ENCODE measurements around the gene LTBP3.
A peak's percentile ranks its signal among the peaks of the same experiment; 100 is the strongest.

The LTBP3 gene

GRCh38 chr11:65590240-65590738 lies 32.1 kb upstream of the LTBP3 start:
- no peak overlapping the region for H3K27ac ChIP-seq
- H3K9me3 ChIP-seq (ENCODE audit: control insufficient read depth, low read length) = no peaks in the 10 kb centered on the region
- no peak for TF ChIP-seq CTCF (IDR thresholded peaks at IDR 0.05)
- H3K4me2 ChIP-seq (ENCODE audit: low read length) = no peak overlapping the region
- H3K79me2 ChIP-seq = no peaks in the 10 kb centered on the region
- H3K9ac ChIP-seq = no peak overlapping the region
- H3K4me3 ChIP-seq (ENCODE audit: low read depth, low read length) = no peak overlapping the region
- H3K4me1 ChIP-seq = no peaks in the 10 kb centered on the region
- H2AFZ ChIP-seq = no peak overlapping the region
- no peaks in the 10 kb centered on the region for H3K36me3 ChIP-seq (ENCODE audit: control insufficient read depth, insufficient read depth, low read length)
- H3K27me3 ChIP-seq (ENCODE audit: control insufficient read depth, insufficient read depth, low read length) = no peaks in the 10 kb centered on the region

- Histone ChIP-seq H3K4me2 (ENCODE audit: low read length) (no peak overlapping the region), H3K36me3 (ENCODE audit: control insufficient read depth, insufficient read depth, low read length) (no peaks in the 10 kb centered on the region), H3K4me3 (ENCODE audit: low read depth, low read length) (no peak overlapping the region), H3K9ac (no peak overlapping the region), H2AFZ (no peak overlapping the region), H3K27ac (no peak overlapping the region), H3K4me1 (no peaks in the 10 kb centered on the region), H3K9me3 (ENCODE audit: control insufficient read depth, low read length) (no peaks in the 10 kb centered on the region), H3K79me2 (no peaks in the 10 kb centered on the region), H3K27me3 (ENCODE audit: control insufficient read depth, insufficient read depth, low read length) (no peaks in the 10 kb centered on the region)
- no peak for TF ChIP-seq CTCF (IDR thresholded peaks at IDR 0.05)
These were observed 31.5 kb upstream of the LTBP3 start for GRCh38 chr11:65589444-65590239.

GRCh38 chr11:65588199-65589054 lies 30.3 kb upstream of the LTBP3 start:
- H3K4me1 ChIP-seq = no peaks in the 10 kb centered on the region
- H3K27me3 ChIP-seq (ENCODE audit: control insufficient read depth, insufficient read depth, low read length) = no peaks in the 10 kb centered on the region
- no peak overlapping the region for H3K4me3 ChIP-seq (ENCODE audit: low read depth, low read length)
- TF ChIP-seq CTCF (IDR thresholded peaks at IDR 0.05) = peak; percentile 47
- H3K36me3 ChIP-seq (ENCODE audit: control insufficient read depth, insufficient read depth, low read length) = no peaks in the 10 kb centered on the region
- H3K4me2 ChIP-seq (ENCODE audit: low read length) = no peak overlapping the region
- H3K9ac ChIP-seq = no peak overlapping the region
- H3K79me2 ChIP-seq = no peaks in the 10 kb centered on the region
- no peaks in the 10 kb centered on the region for H3K9me3 ChIP-seq (ENCODE audit: control insufficient read depth, low read length)
- H2AFZ ChIP-seq = no peak overlapping the region
- no peak overlapping the region for H3K27ac ChIP-seq

- Histone ChIP-seq H3K4me3 (ENCODE audit: low read depth, low read length) (no peak overlapping the region), H2AFZ (no peak overlapping the region), H3K79me2 (no peaks in the 10 kb centered on the region), H3K4me1 (no peaks in the 10 kb centered on the region), H3K9ac (no peak overlapping the region), H3K36me3 (ENCODE audit: control insufficient read depth, insufficient read depth, low read length) (no peaks in the 10 kb centered on the region), H3K27me3 (ENCODE audit: control insufficient read depth, insufficient read depth, low read length) (no peaks in the 10 kb centered on the region), H3K4me2 (ENCODE audit: low read length) (no peak overlapping the region), H3K27ac (no peak overlapping the region), H3K9me3 (ENCODE audit: control insufficient read depth, low read length) (no peaks in the 10 kb centered on the region)
- no peak for TF ChIP-seq CTCF (IDR thresholded peaks at IDR 0.05)
These were observed 28.5 kb upstream of the LTBP3 start for GRCh38 chr11:65586676-65587075.

All from parathyroid adenoma (tissue), 2 donors.